ENCODE data around the gene PPM1H. TPM values are rescaled to one million over a fixed set of nuclear protein-coding genes. Genes with fewer than 3 reads are reported as not detected.

The PPM1H gene
- total RNA-seq, 1 donor from 2014 or later: 0.79 TPM

- H3K27me3 ChIP-seq (ENCODE audit: control insufficient read depth, insufficient read depth, low read length): no peaks in the 10 kb centered on the region
- DNase-seq (ENCODE audit: low read depth): no peak
- no peak for FAIRE-seq
- H3K4me3 ChIP-seq (ENCODE audit: low read depth, low read length): no peak overlapping the region
- no peak for TF ChIP-seq CTCF (IDR thresholded peaks at IDR 0.05; ENCODE audit: insufficient read depth, low read length, severe bottlenecking)
- no peaks in the 10 kb centered on the region for H3K36me3 ChIP-seq (ENCODE audit: control insufficient read depth, insufficient read depth, low read length)
These were observed 176.7 kb downstream of the PPM1H start for GRCh38 chr12:62758216-62758615.

GRCh38 chr12:62757048-62757447, 177.9 kb downstream of the PPM1H start:
- DNase-seq (ENCODE audit: low read depth): no peak
- Histone ChIP-seq H3K4me3 (ENCODE audit: low read depth, low read length) (no peak overlapping the region), H3K27me3 (ENCODE audit: control insufficient read depth, insufficient read depth, low read length) (no peaks in the 10 kb centered on the region), H3K36me3 (ENCODE audit: control insufficient read depth, insufficient read depth, low read length) (no peaks in the 10 kb centered on the region)
- no peak for FAIRE-seq
- TF ChIP-seq CTCF (IDR thresholded peaks at IDR 0.05; ENCODE audit: insufficient read depth, low read length, severe bottlenecking): no peak

- no peaks in the 10 kb centered on the region for H3K27me3 ChIP-seq (ENCODE audit: control insufficient read depth, insufficient read depth, low read length)
- H3K4me3 ChIP-seq (ENCODE audit: low read depth, low read length): no peak overlapping the region
- FAIRE-seq (no peak), DNase-seq (ENCODE audit: low read depth) (no peak)
- no peak for TF ChIP-seq CTCF (IDR thresholded peaks at IDR 0.05; ENCODE audit: insufficient read depth, low read length, severe bottlenecking)
- no peaks in the 10 kb centered on the region for H3K36me3 ChIP-seq (ENCODE audit: control insufficient read depth, insufficient read depth, low read length)
These were observed 180.2 kb downstream of the PPM1H start for GRCh38 chr12:62754706-62755105.

- FAIRE-seq (no peak), DNase-seq (ENCODE audit: low read depth) (no peak)
- Histone ChIP-seq H3K27me3 (ENCODE audit: control insufficient read depth, insufficient read depth, low read length) (no peaks in the 10 kb centered on the region), H3K4me3 (ENCODE audit: low read depth, low read length) (no peak overlapping the region), H3K36me3 (ENCODE audit: control insufficient read depth, insufficient read depth, low read length) (no peaks in the 10 kb centered on the region)
- no peak for TF ChIP-seq CTCF (IDR thresholded peaks at IDR 0.05; ENCODE audit: insufficient read depth, low read length, severe bottlenecking)
These were observed 183.2 kb downstream of the PPM1H start for GRCh38 chr12:62751810-62752155.

GRCh38 chr12:62750941-62751809, 183.8 kb downstream of the PPM1H start:
- no peak overlapping the region for H3K4me3 ChIP-seq (ENCODE audit: low read depth, low read length)
- TF ChIP-seq CTCF (IDR thresholded peaks at IDR 0.05; ENCODE audit: insufficient read depth, low read length, severe bottlenecking): no peak
- DNase-seq (ENCODE audit: low read depth) (peak; percentile 24), FAIRE-seq (no peak)
- H3K36me3 ChIP-seq (ENCODE audit: control insufficient read depth, insufficient read depth, low read length): no peaks in the 10 kb centered on the region
- H3K27me3 ChIP-seq (ENCODE audit: control insufficient read depth, insufficient read depth, low read length): no peaks in the 10 kb centered on the region

- TF ChIP-seq CTCF (IDR thresholded peaks at IDR 0.05; ENCODE audit: insufficient read depth, low read length, severe bottlenecking): no peak
- no peaks in the 10 kb centered on the region for H3K27me3 ChIP-seq (ENCODE audit: control insufficient read depth, insufficient read depth, low read length)
- no peak overlapping the region for H3K4me3 ChIP-seq (ENCODE audit: low read depth, low read length)
- no peaks in the 10 kb centered on the region for H3K36me3 ChIP-seq (ENCODE audit: control insufficient read depth, insufficient read depth, low read length)
- no peak for FAIRE-seq
- no peak for DNase-seq (ENCODE audit: low read depth)
These were observed 185.4 kb downstream of the PPM1H start for GRCh38 chr12:62749586-62749985.
